ENCODE data around the gene PTGDR2.

The PTGDR2 gene

DNA sequence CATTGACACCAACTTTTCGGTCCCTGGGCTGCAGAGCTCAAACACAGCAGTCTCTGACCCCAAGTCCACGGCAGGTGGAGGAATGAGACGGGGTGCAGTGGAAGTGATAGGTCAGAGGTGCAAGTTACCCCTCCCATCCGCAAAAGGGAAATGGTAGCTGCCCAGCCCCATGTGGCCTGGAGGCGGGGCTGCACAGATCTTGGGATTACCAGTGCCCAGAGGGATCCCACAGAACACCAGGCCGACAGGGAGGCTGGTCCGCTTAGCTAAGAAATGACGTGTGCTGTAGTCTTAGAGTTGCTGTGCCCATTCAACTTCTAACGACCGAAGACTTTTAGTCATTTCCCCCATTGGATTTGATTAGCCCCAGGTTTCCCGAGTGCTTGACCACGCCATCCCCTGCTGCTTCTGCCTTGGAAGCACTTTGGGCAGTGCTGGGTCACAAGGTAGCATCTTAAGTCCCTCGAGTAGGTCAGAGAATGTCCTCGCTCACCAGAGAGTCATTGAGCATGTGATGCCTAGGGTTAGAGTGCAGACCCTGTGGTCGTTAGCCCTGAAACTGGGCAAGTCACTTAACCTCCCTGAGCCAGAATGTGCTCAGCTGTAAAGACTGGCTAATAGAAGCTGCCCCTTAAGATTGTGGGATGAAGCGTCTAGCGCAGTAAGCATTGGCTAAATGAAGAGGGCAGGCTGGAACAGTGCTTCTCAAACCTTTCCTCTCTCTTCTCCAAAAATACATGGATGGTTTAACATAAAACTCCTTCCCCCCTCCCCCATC lies 4.2 kb downstream of the PTGDR2 start:
- TF ChIP-seq, protein P1, sequence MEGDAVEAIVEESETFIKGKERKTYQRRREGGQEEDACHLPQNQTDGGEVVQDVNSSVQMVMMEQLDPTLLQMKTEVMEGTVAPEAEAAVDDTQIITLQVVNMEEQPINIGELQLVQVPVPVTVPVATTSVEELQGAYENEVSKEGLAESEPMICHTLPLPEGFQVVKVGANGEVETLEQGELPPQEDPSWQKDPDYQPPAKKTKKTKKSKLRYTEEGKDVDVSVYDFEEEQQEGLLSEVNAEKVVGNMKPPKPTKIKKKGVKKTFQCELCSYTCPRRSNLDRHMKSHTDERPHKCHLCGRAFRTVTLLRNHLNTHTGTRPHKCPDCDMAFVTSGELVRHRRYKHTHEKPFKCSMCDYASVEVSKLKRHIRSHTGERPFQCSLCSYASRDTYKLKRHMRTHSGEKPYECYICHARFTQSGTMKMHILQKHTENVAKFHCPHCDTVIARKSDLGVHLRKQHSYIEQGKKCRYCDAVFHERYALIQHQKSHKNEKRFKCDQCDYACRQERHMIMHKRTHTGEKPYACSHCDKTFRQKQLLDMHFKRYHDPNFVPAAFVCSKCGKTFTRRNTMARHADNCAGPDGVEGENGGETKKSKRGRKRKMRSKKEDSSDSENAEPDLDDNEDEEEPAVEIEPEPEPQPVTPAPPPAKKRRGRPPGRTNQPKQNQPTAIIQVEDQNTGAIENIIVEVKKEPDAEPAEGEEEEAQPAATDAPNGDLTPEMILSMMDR (IDR thresholded peaks at IDR 0.05; ENCODE audit: low read depth, low read length, missing control alignments), result no peak
- H3K4me3 ChIP-seq (ENCODE audit: low read depth, low read length), result no peak overlapping the region
- no peak for DNase-seq (ENCODE audit: low read depth)

DNA sequence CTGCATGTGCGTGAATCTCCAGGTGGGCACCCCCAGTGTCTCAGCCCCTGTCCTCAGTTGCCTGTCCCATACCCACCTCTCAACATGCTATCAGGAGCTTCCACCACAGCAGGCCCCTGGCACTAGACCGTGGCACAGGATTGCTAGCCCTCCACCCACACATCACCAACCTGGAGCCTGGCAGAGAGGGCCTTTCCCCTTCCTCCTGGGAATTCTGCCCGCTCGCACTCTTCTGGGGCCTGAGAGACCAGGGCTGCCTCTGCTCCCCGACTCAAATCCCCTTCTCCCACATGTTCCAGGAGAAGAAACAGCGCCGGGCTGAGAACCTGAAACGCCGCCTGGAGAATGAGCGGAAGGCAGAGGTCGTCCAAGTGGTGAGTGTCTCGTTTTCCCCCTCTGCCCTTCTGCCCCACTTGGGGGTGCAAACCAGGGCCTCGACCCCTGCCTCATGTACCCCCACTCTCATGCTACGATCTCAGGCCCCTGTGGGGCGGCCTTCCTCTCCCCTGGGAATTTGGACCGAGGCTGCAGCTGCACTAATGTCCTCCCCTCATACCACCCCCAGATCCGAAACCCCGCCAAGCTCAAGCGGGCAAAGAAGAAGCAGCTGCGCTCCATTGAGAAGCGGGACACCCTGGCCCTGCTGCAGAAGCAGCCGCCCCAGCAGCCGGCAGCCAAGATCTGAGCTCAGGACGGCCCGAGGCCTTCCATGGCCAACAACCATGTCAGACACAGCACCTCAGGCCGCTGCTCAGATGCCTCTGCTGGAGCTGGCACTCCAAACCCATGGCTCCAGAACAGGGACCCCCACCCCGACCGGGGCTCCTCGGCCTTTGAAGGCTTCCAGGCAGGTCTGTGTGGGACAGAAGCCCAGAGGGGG lies 5.9 kb downstream of the PTGDR2 start:
- TF ChIP-seq, protein P1 (IDR thresholded peaks at IDR 0.05; ENCODE audit: low read depth, low read length, missing control alignments), result no peak

DNA sequence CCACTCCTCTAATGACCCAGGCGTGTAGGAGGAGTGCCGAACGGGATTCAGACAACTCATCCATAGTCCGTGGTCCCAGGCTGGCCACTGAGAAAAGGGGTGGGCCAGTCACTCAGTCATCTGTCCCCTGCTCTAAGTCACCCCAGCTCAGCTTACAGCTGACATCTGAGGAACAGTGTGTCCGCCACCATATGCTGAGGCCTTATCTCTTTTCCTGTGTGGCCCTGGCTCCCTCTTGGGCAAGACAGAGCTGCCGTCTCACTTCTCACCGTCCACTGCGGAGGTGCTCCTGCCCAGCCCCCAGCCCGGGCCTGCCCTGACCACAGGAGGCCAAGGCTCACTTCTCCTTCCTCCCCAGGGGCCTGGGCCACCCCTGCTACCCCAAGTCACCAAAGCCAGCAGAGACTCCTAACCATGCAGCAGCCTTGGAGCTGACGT lies 7.0 kb downstream of the PTGDR2 start:
- H3K4me3 ChIP-seq (ENCODE audit: low read depth, low read length), result no peak overlapping the region
- DNase-seq (ENCODE audit: low read depth), result no peak
- TF ChIP-seq, protein P1 (IDR thresholded peaks at IDR 0.05; ENCODE audit: low read depth, low read length, missing control alignments), result no peak

More for the DNA sequence above, 5.9 kb downstream of the PTGDR2 start:
- no peak for DNase-seq (ENCODE audit: low read depth)
- no peak overlapping the region for H3K4me3 ChIP-seq (ENCODE audit: low read depth, low read length)

DNA sequence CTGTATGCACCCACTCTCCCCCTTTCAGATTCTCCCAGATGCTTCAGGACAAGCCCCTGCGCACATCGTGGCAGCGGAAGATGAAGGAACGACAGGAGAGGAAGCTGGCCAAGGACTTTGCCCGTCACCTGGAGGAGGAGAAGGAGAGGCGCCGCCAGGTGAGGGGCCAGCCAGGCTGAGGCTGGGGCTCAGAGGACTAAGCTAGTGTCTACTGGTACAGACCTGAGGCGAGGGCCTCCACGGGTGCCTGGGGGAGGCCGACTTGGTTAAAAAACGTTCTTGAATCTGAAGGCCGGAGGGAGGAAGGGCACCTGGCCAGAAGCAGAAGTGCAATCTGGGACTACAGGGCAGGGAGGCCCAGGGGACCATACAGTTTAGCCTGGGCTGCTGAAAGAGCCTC lies 7.9 kb downstream of the PTGDR2 start:
- no peak overlapping the region for H3K4me3 ChIP-seq (ENCODE audit: low read depth, low read length)
- TF ChIP-seq, protein P1 (IDR thresholded peaks at IDR 0.05; ENCODE audit: low read depth, low read length, missing control alignments), result no peak
- no peak for DNase-seq (ENCODE audit: low read depth)

DNA sequence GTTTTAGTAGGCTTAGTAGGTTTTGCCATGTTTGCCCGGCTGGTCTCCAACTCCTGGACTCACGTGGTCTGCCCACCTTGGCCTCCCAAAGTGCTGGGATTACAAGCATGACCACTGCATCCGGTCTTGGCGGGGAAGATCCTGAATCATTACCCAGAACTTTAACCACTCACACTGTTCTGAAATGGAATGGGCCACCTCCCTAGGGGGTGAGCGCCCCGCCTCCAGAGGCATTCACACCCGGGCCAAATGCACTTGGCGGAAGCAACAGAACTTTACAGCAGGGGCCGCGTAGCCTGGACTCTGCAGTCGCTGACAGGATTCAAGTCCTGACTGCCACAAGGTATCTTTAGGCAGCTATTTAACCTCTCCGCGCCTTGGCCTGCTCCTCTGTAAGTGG lies 8.5 kb downstream of the PTGDR2 start:
- TF ChIP-seq, protein P1 (IDR thresholded peaks at IDR 0.05; ENCODE audit: low read depth, low read length, missing control alignments), result no peak
- H3K4me3 ChIP-seq (ENCODE audit: low read depth, low read length), result no peak overlapping the region

DNA sequence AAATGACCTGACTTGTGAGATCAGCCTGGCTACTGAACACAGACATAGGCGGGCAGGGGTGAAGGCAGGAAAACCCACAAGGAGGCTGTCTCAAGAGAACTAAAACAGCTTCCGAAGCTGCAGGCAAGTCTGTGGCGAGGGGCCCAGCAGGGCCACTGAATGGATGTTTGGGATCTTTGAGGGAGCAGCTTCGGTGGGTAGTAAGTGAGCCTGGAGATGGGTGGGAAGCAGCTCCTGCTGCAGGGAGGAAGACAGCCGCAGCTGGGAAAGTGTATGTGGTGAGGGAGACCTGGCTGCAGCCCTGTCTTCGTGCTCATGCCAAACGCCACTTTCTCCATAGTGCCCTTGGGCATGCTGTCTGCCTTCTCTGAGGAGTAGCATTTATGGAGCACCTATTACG lies 10.4 kb downstream of the PTGDR2 start:
- H3K4me3 ChIP-seq (ENCODE audit: low read depth, low read length), result peak overlapping the region; percentile 97
- TF ChIP-seq, protein P1 (IDR thresholded peaks at IDR 0.05; ENCODE audit: low read depth, low read length, missing control alignments), result no peak
- no peak for DNase-seq (ENCODE audit: low read depth)

More for the DNA sequence above, 8.5 kb downstream of the PTGDR2 start:
- DNase-seq (ENCODE audit: low read depth), result no peak
